Activated CD4-positive, alpha-beta memory T cell treated with anti-CD3 and anti-CD28 coated beads for 36 hours (primary cell): ENCODE data around the gene GLIS2. TPM values are rescaled to one million over a fixed set of nuclear protein-coding genes. Genes with fewer than 3 reads are reported as not detected.

Source experiments
- CTCF ChIA-PET: fragments of 350-600 bp; sonication (Branson Sonifier 250); formaldehyde crosslinking; loops from one replicate; lab custom pipeline; 2021; ENCODE audit warnings: antibody characterized with exemption, inconsistent platforms; lab: Charles Lee
- POLR2A ChIA-PET: fragments of 350-600 bp; sonication (Branson Sonifier 250); formaldehyde crosslinking; loops from one replicate; lab custom pipeline; 2021; ENCODE audit warnings: antibody characterized with exemption; lab: Charles Lee
- DNase-seq: peaks from one replicate; pipeline ENCODE4 v3.0.0-alpha.2; 2020
- H3K27ac Mint-ChIP-seq: one replicate; pipeline ENCODE4 v1.8.0; 2021; ENCODE audit warnings: mixed read lengths
- H3K27me3 Mint-ChIP-seq: one replicate; pipeline ENCODE4 v1.8.0; 2021; ENCODE audit warnings: mixed read lengths
- H3K36me3 Mint-ChIP-seq: one replicate; pipeline ENCODE4 v1.8.0; 2021; ENCODE audit warnings: mixed read lengths
- H3K4me1 Mint-ChIP-seq: one replicate; pipeline ENCODE4 v1.8.0; 2021; ENCODE audit warnings: low read depth, mixed read lengths
- H3K4me3 Mint-ChIP-seq: one replicate; pipeline ENCODE4 v1.8.0; 2021; ENCODE audit warnings: mild to moderate bottlenecking, mixed read lengths
- H3K9me3 Mint-ChIP-seq: one replicate; pipeline ENCODE4 v1.8.0; 2021; ENCODE audit warnings: mixed read lengths
- intact Hi-C: fragments of 100-400 bp; cut with micrococcal nuclease; formaldehyde crosslinking; loops from one replicate; pipeline ENCODE4 v1.15.1; 2023
- total RNA-seq, 2 experiments: library from RNA; stranded (reverse); gene quantifications; one replicate each; pipeline ENCODE4 v1.2.3, GENCODE V29; 2021

The GLIS2 gene
- total RNA-seq, 2 experiments from 2014 or later: 0.52 to 0.68 TPM

DNA sequence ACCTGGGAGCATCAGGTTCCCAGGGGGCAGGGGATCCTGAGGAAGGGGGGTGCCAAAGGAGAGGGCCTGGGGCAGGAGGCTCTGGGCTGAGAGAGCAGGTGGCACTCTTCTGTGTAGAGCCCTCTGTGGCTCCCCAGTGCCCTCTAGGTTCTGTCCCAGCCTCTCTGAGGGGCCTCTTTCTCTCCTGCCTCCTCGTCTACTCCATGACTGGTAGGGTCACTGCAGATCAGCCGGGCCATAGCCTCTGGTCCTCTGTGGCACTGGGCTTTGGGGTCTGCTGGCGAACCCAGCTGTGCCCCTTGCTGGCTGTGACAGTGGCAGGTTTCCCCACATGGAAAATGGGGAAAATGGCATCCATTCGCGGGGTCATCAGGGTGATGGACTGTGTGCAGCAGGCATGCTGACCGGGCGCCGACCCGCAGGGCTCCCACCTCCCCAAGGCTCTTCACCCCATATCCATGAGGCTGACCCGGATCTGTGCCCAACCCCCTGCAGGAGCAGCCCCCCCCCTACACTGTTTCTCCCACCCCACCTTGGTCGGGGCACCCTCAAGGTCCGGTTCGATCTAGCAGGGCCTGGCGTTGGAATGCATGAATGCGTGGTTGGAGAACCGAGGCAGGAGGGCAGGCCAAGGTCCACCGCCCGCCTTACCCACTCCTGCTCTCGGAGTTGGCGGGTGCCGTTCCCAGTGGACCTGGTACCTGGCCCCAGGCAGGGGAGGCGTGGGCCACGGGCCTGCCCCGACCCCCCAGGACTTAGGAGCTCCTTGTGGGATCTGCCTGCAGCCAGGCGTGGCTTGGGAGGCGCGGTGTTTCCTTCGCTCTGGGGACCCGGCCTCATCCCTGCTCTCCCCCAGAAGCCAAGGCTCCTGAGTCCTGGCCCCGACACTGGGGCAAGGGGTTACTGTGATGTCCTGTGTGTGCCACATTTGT, 6.5 kb downstream of the GLIS2 start:
- H3K36me3 Mint-ChIP-seq: no peaks in the 10 kb centered on the region
- intact Hi-C loops: no loop called here
- POLR2A ChIA-PET: no interaction called here

DNA sequence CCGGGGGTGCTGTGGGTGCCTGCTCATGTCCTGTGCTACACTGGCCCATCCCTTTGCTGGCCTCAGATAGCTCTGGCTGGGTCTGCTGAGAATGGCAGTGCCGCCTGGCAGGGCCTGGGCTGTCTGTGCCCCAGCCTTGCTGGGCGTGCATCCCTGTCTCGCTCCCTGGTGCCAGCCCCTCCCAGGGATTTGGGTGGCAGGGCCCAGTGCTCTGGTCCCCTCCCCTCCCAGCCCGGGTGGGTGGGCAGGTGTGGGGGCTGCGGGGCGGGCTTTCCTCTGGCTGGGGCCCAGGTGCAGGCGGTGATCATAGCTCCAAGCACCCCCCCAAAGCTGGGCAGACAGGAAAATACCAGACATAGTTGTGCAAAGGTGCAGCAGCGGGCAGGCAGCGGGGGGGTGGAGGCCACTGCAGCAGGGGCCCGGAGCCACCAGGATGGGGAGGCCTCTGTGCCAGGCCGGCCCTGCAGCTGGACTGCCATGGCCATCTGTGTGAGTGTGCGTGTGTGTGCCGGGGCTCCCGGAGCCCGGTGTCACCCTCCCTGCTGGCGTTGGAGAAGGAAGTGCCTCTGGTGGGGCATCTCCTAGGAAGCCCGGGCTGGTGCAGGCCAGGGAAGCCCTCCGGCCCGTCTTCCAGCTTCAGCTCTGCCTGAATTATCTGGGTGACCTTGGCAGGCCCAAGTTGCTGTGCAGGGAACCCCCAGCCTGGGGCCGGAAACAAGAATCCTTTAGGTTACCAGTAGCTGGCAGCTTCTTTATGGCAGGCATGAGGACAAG, 7.4 kb downstream of the GLIS2 start:
- Mint-ChIP-seq H3K36me3 (no peaks in the 10 kb centered on the region), H3K9me3 (no peaks in the 10 kb centered on the region), H3K4me3 (no peak overlapping the region), H3K27me3 (no peaks in the 10 kb centered on the region), H3K4me1 (peaks cover 8% of the 10 kb centered on the region), H3K27ac (no peak overlapping the region)
- intact Hi-C loops: no loop called here
- POLR2A ChIA-PET: interaction anchor here (0.6 kb wide), 1 partner anchor 50 kb away, joined by 4 read pairs; the partner anchor contains the start of gene TFAP4
- no peak for DNase-seq
- CTCF ChIA-PET: interaction anchor here (1.2 kb wide), 1 partner anchor 49 kb away, joined by 3 read pairs; no protein-coding TSS in a partner anchor

More for the DNA sequence above, 6.5 kb downstream of the GLIS2 start:
- CTCF ChIA-PET: interaction anchor here (0.7 kb wide), 1 partner anchor 13 kb away, joined by 3 read pairs; no protein-coding TSS in a partner anchor
- Mint-ChIP-seq H3K27ac (no peak overlapping the region), H3K27me3 (no peaks in the 10 kb centered on the region), H3K9me3 (no peaks in the 10 kb centered on the region), H3K4me3 (no peak overlapping the region), H3K4me1 (peaks cover 5% of the 10 kb centered on the region)
- no peak for DNase-seq

DNA sequence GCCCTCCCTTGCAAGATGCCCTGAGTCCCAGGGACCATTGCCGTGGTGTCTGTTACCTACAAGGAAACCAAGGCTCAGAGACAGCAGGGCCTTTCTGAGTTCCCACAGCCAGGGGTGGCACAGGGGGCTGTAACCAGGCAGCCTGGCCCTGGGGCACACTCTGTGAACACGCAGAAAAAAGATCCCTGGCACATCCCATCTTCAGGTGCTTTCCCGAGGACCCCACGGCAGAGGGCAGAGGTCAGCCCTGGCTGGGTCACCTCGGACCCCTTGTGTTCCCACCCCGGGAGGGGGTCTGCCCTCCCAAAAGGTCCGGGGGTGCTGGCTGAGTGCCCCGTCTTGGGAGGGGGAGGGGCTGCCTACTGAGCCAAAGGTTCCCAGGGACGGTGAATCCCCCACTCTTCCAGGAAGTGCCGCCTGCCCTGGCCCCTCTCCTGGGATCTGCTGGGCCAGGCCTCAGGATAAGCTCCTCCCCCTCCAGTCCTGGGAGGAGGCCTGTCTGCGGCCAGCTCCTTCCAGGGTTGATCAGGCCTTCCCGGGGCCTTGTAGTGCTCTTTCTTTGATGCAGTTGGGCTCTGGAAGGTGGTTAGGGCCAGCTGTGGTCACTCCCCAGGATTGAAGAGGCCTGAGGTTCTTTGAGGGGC, 8.1 kb downstream of the GLIS2 start:
- Mint-ChIP-seq H3K9me3 (no peaks in the 10 kb centered on the region), H3K4me3 (no peak overlapping the region), H3K4me1 (peaks cover 11% of the 10 kb centered on the region), H3K36me3 (no peaks in the 10 kb centered on the region), H3K27me3 (no peaks in the 10 kb centered on the region), H3K27ac (no peak overlapping the region)
- ChIA-PET CTCF (interaction anchor here (1.2 kb wide), 1 partner anchor 50 kb away, joined by 3 read pairs; no protein-coding TSS in a partner anchor), POLR2A (interaction anchor here (0.6 kb wide), 1 partner anchor 51 kb away, joined by 4 read pairs; the partner anchor contains the start of gene TFAP4)
- intact Hi-C loops: no loop called here
- DNase-seq: no peak

DNA sequence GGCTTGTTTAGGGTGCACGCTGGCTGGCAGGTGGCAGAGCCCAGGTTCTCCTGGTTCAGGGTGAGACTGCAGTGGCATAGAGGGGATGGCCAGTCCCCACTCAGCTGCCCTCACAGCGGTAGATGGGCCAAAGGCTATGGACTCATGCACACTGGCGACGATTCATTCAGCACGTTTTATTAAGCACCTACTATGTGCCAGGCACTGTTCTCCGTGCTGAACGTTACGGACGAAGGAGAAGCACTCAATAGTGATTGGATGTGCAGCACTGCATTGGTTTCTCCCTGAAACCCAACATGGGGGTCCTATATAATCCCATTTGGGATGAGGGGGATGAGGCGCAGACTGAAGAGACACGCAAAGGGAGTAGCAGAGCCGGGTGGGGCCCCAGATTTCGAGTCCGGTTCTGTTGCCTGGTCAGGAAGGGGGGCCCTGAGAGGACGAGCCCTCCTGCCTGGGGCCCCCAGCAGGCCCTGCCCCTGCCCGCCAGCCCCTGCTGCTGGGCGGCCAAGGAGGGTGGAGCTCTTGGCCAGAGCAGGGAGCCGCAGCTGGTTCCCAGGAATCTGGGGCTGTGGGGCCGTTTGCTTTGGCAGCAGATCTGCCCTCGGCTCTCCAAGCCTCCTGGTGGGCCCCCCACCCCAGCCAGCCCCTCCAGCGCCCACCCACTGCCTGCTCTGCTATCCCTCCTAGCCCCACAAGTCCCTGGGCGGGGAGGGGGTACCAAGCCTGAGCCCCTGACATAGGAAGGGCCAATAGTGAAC, 8.8 kb downstream of the GLIS2 start:
- H3K36me3 Mint-ChIP-seq: no peaks in the 10 kb centered on the region
- peaks cover 6% of the 10 kb centered on the region for H3K4me1 Mint-ChIP-seq
- POLR2A ChIA-PET: no interaction called here
- intact Hi-C loops: loop anchor here (5.0 kb wide), 1 partner anchor 52 kb away; the partner anchor contains the start of gene TFAP4
- H3K9me3 Mint-ChIP-seq: no peaks in the 10 kb centered on the region
- no peaks in the 10 kb centered on the region for H3K27me3 Mint-ChIP-seq
- DNase-seq: no peak
- CTCF ChIA-PET: no interaction called here
- H3K27ac Mint-ChIP-seq: no peak overlapping the region
- H3K4me3 Mint-ChIP-seq: no peak overlapping the region

DNA sequence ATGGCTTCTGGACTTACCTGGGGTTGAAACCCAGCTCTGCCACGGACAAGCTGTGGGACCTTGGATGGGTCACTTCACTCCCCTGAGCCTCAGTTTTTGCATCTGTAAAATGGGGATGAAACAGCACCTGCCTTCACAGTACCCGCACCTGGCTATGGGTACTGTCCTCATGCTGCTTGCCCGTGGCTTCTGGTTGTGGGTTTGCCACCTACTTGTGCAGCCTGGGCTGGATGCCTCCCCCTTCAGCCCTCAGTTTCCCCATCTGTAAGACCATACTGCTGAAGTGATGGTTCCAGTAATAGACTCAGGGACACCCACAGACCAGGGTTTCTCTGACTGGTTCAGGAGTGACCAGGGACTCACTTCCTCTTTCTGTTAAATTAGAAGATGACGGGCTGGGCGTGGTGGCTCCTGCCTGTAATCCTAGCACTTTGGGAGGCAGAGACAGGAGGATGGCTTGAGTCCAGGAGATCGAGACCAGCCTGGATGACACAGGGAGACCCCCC, 9.4 kb downstream of the GLIS2 start:
- peaks cover 6% of the 10 kb centered on the region for H3K4me1 Mint-ChIP-seq
- POLR2A ChIA-PET: no interaction called here
- DNase-seq: no peak
- CTCF ChIA-PET: interaction anchor here (1.9 kb wide), 1 partner anchor 37 kb away, joined by 7 read pairs; no protein-coding TSS in a partner anchor
- no peak overlapping the region for H3K27ac Mint-ChIP-seq
- no peaks in the 10 kb centered on the region for H3K36me3 Mint-ChIP-seq
- H3K27me3 Mint-ChIP-seq: no peaks in the 10 kb centered on the region
- H3K4me3 Mint-ChIP-seq: no peak overlapping the region
- no peaks in the 10 kb centered on the region for H3K9me3 Mint-ChIP-seq
- intact Hi-C loops: loop anchor here (5.0 kb wide), 1 partner anchor 53 kb away; the partner anchor contains the start of gene TFAP4

DNA sequence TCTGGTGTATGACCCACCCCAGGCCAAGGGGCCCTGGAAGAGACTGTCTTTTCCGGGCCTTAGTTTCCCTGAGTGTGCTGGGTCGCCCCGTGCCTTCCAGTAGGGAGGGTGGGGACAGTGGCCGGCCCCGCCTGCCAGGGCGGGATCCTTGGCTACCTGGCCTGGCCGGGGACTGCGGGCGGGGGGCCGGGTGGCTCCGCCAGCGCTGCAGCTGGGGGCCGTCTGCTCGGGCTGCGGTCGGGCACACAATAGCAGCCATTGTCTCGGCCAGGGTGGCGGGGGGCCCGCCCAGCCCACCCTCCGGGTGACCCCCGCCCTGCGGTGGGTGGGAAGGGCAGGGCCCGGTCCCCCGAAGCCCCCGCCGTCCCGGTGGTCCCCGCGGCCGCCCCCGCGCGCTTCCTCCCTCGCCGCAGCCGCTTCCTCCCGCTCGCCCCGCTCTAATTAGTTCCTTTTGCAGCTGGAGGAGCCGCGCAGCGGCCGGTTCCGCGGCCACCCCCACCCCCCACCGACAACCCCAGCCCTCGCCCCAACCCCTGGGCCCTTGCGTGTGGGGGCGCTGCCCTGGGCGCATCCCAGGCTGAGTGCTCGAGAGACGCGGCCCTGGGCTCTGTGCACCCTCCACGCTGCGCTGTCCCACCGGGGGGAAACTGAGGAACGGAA, 11.6 kb downstream of the GLIS2 start:
- intact Hi-C loops: loop anchor here (5.0 kb wide), 1 partner anchor 55 kb away; the partner anchor contains the start of gene TFAP4
- Mint-ChIP-seq H3K4me1 (peaks cover 6% of the 10 kb centered on the region), H3K9me3 (no peaks in the 10 kb centered on the region), H3K4me3 (no peak overlapping the region), H3K36me3 (no peaks in the 10 kb centered on the region), H3K27ac (no peak overlapping the region), H3K27me3 (no peaks in the 10 kb centered on the region)
- ChIA-PET POLR2A (no interaction called here), CTCF (interaction anchor here (0.9 to 3.1 kb wide), 19 partner anchors 10 to 344 kb away, joined by 3 to 28 read pairs (median 4); partner anchors contain the start of gene TFAP4)
- no peak for DNase-seq

DNA sequence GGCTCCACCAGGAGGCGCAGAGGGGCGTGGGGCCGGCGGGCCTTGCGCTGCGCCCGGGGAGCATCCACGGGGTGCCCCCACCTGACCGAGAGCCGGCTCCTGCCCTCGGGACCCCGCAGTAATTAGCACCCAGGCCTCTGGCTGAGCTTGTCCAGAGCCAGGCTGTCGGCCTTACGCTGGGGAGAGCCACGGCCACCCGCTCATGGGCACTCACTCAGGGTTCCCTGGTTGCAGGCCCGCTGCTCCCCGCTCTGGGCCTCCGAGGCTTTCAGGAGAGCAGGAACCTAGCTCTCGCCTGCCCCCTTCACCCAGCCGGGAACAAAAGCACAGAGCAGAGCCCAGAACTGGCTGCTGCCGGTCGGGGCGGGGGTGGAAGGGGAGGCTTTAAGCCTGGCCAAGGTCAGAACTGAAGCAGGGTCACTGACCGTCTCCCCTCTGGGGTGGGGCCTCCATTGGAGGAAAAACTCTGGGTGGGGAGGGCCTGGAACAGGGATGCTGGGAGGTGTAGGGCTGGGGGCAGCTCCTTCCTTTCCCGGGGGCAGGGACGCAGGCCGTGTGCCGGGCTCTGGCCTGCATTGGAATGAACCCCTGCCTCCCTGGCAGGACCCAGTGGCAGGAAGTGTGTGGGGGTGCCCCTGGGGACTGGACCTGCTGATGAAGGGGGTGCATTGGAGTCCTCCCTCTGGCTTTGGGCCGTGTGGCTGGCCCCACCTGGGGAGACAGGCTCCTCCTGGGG, 12.3 kb downstream of the GLIS2 start:
- no peaks in the 10 kb centered on the region for H3K36me3 Mint-ChIP-seq
- no peak overlapping the region for H3K27ac Mint-ChIP-seq
- peak overlapping the region; percentile 32 for H3K4me3 Mint-ChIP-seq
- H3K27me3 Mint-ChIP-seq: no peaks in the 10 kb centered on the region
- DNase-seq: peak; percentile 74
- no peaks in the 10 kb centered on the region for H3K9me3 Mint-ChIP-seq
- intact Hi-C loops: loop anchor here (5.0 kb wide), 1 partner anchor 56 kb away; the partner anchor contains the start of gene TFAP4
- ChIA-PET CTCF (interaction anchor here (0.9 to 3.1 kb wide), 18 partner anchors 9 to 345 kb away, joined by 3 to 28 read pairs (median 4); partner anchors contain the start of gene TFAP4), POLR2A (no interaction called here)
- H3K4me1 Mint-ChIP-seq: peaks cover 6% of the 10 kb centered on the region

DNA sequence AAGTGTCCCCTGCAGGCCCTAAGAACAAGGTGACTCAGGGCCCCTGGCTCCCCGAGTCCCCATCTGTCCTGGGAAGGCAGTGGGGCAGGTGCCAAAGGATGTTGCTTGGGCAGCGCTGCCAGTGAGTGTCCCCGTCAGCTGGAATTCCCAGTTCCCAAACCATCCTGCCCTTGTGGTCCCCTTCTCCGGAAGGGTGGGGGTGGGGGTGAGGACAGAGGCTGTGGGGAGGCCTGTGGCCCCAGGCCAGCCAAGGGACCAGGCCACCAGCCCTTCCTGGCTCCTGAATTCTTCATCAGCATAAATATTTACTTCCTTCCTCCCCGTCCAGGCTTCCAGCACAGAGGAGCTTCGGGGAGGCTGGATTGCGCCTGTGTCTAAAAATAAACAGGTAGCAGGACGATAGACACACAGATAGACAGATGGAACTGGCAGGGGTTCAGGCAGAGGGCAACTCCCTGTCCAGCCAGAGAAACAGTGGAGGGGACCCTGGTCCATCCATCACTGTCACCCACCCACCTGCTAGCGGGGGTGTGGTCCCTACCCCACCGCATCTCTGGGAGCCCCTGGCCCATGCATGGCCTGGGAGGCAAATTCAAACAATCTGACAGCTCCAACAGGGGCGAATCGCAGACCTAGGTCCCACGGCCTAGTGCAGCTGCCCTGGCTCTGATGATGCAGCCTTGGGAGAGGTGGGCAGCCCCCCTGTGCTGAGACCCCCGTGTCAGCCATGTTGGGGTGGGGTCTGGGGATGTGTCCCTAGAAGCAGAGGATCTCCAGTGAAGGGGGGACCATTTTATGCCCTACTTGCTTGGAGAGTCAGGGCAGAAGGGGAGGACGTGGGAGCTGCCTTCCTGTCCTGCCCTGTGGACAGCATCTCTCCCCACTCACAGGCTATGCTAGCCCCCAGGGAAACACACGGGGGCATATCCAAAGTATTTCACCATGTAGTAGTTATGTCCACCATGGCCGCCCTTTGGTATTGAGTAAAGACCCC, 13.2 kb downstream of the GLIS2 start:
- H3K27me3 Mint-ChIP-seq: no peaks in the 10 kb centered on the region
- H3K36me3 Mint-ChIP-seq: no peaks in the 10 kb centered on the region
- POLR2A ChIA-PET: no interaction called here
- intact Hi-C loops: loop anchor here (5.0 kb wide), 1 partner anchor 57 kb away; the partner anchor contains the start of gene TFAP4
- no peak for DNase-seq
- CTCF ChIA-PET: interaction anchor here (0.8 to 3.1 kb wide), 16 partner anchors 8 to 346 kb away, joined by 3 to 28 read pairs (median 6); partner anchors contain the start of gene TFAP4
- no peak overlapping the region for H3K4me3 Mint-ChIP-seq
- peaks cover 6% of the 10 kb centered on the region for H3K4me1 Mint-ChIP-seq
- no peak overlapping the region for H3K27ac Mint-ChIP-seq
- no peaks in the 10 kb centered on the region for H3K9me3 Mint-ChIP-seq
